ENCODE data around the gene NAALADL2. TPM values are rescaled to one million over a fixed set of nuclear protein-coding genes. Genes with fewer than 3 reads are reported as not detected.

The NAALADL2 gene
- polyA plus RNA-seq, 2 of the 4 experiments (the other 2 are of a cell fraction): 0.09 to 0.28 TPM

- no peak for FAIRE-seq
- Histone ChIP-seq H3K27ac (no peak overlapping the region), H3K4me2 (no peak overlapping the region), H3K4me3 (no peak overlapping the region), H3K9me3 (no peaks in the 10 kb centered on the region), H3K4me1 (no peaks in the 10 kb centered on the region)
- 72% methylated on average over 3 of the region's 3 CpGs for WGBS (ENCODE audit: missing lambda C conversion rate)
- ChIA-PET POLR2A (no interaction called here), CTCF (no interaction called here)
- no peak for ATAC-seq
- TF ChIP-seq POLR2AphosphoS2 (conservative IDR thresholded peaks at IDR 0.05; ENCODE audit: low read length): no peak
- no peak for TF ChIP-seq PHF8 (IDR thresholded peaks at IDR 0.05; ENCODE audit: borderline replicate concordance, low read depth)
- TF ChIP-seq NR3C1 (IDR thresholded peaks at IDR 0.05): no peak
- no peak for DNase-seq (ENCODE audit: low read depth in 1 of 2, low spot score in 1 of 2)
Observed at GRCh38 chr3:175453361-175453760, 594.2 kb downstream of the NAALADL2 start.

DNA sequence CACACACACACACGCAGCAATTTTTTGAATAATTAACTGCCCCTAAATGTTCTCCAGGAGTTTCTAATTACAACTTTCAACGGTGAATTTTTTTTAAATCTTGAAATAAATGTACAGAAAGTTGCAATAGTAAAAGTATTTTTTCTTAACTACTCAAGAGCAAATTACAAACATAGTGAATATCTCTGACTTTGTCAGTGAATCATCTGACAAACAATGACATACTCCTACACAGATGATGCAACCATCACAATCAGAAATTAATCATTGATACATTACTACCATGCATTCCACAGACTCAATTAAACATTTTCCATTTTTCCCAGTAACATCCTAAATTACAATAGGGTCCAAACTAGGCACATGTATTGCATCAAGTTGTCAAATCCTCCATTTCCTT lies 597.3 kb downstream of the NAALADL2 start:
- DNase-seq (ENCODE audit: low read depth in 1 of 2, low spot score in 1 of 2): no peak
- CTCF ChIA-PET: no interaction called here
- H3K4me3 ChIP-seq: no peak overlapping the region
- H3K4me1 ChIP-seq: no peaks in the 10 kb centered on the region
- H3K27ac ChIP-seq: no peak overlapping the region
- no peak for ATAC-seq
- no peak overlapping the region for H3K4me2 ChIP-seq
- POLR2A ChIA-PET: no interaction called here
- no peaks in the 10 kb centered on the region for H3K9me3 ChIP-seq
- TF ChIP-seq EP300 (IDR thresholded peaks at IDR 0.05): no peak
- no peak for TF ChIP-seq KDM1A (IDR thresholded peaks at IDR 0.05; ENCODE audit: low read depth)
- TF ChIP-seq TP53 (CRISPR knock-in tag; IDR thresholded peaks at IDR 0.05): no peak
- no peak for TF ChIP-seq RARB (CRISPR knock-in tag; IDR thresholded peaks at IDR 0.05)
- no peak for FAIRE-seq
- 27% methylated on average over 2 of the region's 2 CpGs for WGBS (ENCODE audit: missing lambda C conversion rate)

DNA sequence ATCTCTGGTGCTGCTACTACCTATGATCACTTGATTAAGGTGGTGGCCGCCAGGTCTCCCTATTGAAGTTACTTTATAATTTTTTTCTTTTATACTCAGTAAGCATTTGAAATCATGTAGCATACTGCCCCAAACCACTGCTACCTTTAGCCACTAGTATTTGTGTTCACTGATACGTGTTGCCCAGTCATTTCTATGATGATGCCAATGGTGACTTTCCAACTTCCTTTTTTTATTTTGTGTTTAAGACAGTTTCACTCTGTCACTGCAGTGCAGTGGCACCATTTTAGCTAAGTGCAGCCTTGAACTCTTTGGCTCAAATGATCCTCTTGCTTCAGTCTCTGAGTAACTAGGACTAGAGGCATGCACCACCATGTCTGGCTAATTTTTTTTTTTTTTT lies 598.2 kb downstream of the NAALADL2 start:
- no peaks in the 10 kb centered on the region for H3K9me3 ChIP-seq
- no peak overlapping the region for H3K4me2 ChIP-seq
- no peak for FAIRE-seq
- ChIA-PET CTCF (interaction anchor here (0.6 kb wide), 1 partner anchor 111 kb away, joined by 3 read pairs; no protein-coding TSS in a partner anchor), POLR2A (no interaction called here)
- TF ChIP-seq MAFK (IDR thresholded peaks at IDR 0.05; ENCODE audit: partially characterized antibody): no peak
- TF ChIP-seq CBX8 (IDR thresholded peaks at IDR 0.05): no peak
- no peak for TF ChIP-seq EHMT2 (IDR thresholded peaks at IDR 0.05; ENCODE audit: low read depth)
- no peak for TF ChIP-seq FOSL2 (IDR thresholded peaks at IDR 0.05)
- TF ChIP-seq FOSL2 (CRISPR knock-in tag; IDR thresholded peaks at IDR 0.05): no peak
- TF ChIP-seq NFE2L2 (conservative IDR thresholded peaks at IDR 0.05; ENCODE audit: low read length): no peak
- TF ChIP-seq ATOH8 (CRISPR knock-in tag; IDR thresholded peaks at IDR 0.05; ENCODE audit: low read depth): no peak
- TF ChIP-seq SREBF2 (IDR thresholded peaks at IDR 0.05): no peak
- TF ChIP-seq JUN (IDR thresholded peaks at IDR 0.05): no peak
- TF ChIP-seq, protein P1, sequence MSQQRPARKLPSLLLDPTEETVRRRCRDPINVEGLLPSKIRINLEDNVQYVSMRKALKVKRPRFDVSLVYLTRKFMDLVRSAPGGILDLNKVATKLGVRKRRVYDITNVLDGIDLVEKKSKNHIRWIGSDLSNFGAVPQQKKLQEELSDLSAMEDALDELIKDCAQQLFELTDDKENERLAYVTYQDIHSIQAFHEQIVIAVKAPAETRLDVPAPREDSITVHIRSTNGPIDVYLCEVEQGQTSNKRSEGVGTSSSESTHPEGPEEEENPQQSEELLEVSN (IDR thresholded peaks at IDR 0.05; ENCODE audit: borderline replicate concordance, low read depth): no peak
- no peak for TF ChIP-seq HMGXB4 (CRISPR knock-in tag; IDR thresholded peaks at IDR 0.05; ENCODE audit: borderline replicate concordance)
- TF ChIP-seq, protein P2, sequence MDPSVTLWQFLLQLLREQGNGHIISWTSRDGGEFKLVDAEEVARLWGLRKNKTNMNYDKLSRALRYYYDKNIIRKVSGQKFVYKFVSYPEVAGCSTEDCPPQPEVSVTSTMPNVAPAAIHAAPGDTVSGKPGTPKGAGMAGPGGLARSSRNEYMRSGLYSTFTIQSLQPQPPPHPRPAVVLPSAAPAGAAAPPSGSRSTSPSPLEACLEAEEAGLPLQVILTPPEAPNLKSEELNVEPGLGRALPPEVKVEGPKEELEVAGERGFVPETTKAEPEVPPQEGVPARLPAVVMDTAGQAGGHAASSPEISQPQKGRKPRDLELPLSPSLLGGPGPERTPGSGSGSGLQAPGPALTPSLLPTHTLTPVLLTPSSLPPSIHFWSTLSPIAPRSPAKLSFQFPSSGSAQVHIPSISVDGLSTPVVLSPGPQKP (IDR thresholded peaks at IDR 0.05; ENCODE audit: low read depth, low read length): no peak
- TF ChIP-seq ZSCAN20 (CRISPR knock-in tag; IDR thresholded peaks at IDR 0.05): no peak
- no peak for TF ChIP-seq NR3C1 (IDR thresholded peaks at IDR 0.05)
- TF ChIP-seq HDAC2 (IDR thresholded peaks at IDR 0.05): no peak
- no peak for TF ChIP-seq SMC3 (IDR thresholded peaks at IDR 0.05)
- TF ChIP-seq, protein P3, sequence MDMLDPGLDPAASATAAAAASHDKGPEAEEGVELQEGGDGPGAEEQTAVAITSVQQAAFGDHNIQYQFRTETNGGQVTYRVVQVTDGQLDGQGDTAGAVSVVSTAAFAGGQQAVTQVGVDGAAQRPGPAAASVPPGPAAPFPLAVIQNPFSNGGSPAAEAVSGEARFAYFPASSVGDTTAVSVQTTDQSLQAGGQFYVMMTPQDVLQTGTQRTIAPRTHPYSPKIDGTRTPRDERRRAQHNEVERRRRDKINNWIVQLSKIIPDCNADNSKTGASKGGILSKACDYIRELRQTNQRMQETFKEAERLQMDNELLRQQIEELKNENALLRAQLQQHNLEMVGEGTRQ (IDR thresholded peaks at IDR 0.05): no peak
- TF ChIP-seq, protein P4, sequence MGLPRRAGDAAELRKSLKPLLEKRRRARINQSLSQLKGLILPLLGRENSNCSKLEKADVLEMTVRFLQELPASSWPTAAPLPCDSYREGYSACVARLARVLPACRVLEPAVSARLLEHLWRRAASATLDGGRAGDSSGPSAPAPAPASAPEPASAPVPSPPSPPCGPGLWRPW (IDR thresholded peaks at IDR 0.05): no peak
- TF ChIP-seq REST (IDR thresholded peaks at IDR 0.05): no peak
- no peak overlapping the region for H3K4me3 ChIP-seq
- 73% methylated on average over 2 of the region's 2 CpGs for WGBS (ENCODE audit: missing lambda C conversion rate)
- ATAC-seq: no peak
- no peak for DNase-seq (ENCODE audit: low read depth in 1 of 2, low spot score in 1 of 2)
- H3K27ac ChIP-seq: no peak overlapping the region
- H3K4me1 ChIP-seq: no peaks in the 10 kb centered on the region

Data from A549 (cell line).